ENCODE measurements around the gene CCDC86. TPM values are rescaled to one million over a fixed set of nuclear protein-coding genes. Genes with fewer than 3 reads are reported as not detected.

Gene CCDC86
- total and polyA plus RNA-seq, 9 of the 15 experiments (the other 6 are each of a cell fraction or from before 2014, with no cell fraction given) = 4.6 to 102 (median 25.2) TPM

DNA sequence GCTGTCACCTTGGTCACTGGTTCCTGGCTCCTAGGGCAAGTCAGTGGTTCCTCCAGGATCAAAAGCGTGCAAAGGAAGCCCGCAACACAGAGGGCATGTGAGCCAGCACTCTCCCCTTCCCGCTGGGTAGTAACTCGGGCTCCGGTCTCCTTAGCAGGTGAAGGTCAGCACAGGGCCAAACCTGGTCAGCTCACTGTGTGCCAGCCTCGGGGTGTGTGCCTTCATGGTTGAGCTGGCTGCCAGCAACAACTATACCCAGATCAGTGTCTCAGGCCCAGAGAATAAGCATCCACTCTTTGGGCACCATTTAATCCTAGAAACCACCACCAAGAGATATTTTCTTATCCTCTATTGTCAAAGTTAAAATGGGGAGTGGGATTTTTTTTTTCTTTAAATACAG lies 16.1 kb upstream of the CCDC86 start (continued):
- TF ChIP-seq ZNF146 (CRISPR knock-in tag; IDR thresholded peaks at IDR 0.05; ENCODE audit: unreplicated experiment) = no peak
- TF ChIP-seq TCF7L2 (IDR thresholded peaks at IDR 0.05; ENCODE audit: low read depth, low read length) = no peak
- TF ChIP-seq, protein P1, sequence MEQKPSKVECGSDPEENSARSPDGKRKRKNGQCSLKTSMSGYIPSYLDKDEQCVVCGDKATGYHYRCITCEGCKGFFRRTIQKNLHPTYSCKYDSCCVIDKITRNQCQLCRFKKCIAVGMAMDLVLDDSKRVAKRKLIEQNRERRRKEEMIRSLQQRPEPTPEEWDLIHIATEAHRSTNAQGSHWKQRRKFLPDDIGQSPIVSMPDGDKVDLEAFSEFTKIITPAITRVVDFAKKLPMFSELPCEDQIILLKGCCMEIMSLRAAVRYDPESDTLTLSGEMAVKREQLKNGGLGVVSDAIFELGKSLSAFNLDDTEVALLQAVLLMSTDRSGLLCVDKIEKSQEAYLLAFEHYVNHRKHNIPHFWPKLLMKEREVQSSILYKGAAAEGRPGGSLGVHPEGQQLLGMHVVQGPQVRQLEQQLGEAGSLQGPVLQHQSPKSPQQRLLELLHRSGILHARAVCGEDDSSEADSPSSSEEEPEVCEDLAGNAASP (IDR thresholded peaks at IDR 0.05) = no peak

- no peak overlapping the region for H3K27ac ChIP-seq (ENCODE audit: extremely low read depth, low read depth, low read length)
- no peak overlapping the region for H3K4me2 ChIP-seq (ENCODE audit: insufficient read depth, low read length)
- no TSS peak for BruUV-seq (replicated peaks)
- H3K27me3 ChIP-seq (ENCODE audit: control insufficient read depth in 2 of 2, insufficient read depth in 2 of 2, low read length in 2 of 2) = peaks cover 12 to 43% of the 10 kb centered on the region in 2 experiments; a peak in 4 of 5 replicates
- peaks cover 0 to 2% of the 10 kb centered on the region in 2 experiments; a peak in 2 of 5 replicates for H3K4me1 ChIP-seq (replicated peaks in 1 of 2; ENCODE audit: control insufficient read depth in 2 of 2, insufficient read depth in 2 of 2, low read length in 2 of 2)
- no peaks in the 10 kb centered on the region for H3K9me1 ChIP-seq (ENCODE audit: control insufficient read depth, insufficient read depth, low read length)
- ChIA-PET CTCF (ENCODE audit: low intra/inter-chr PET ratio) (interaction anchor here (0.6 to 4.4 kb wide), 8 partner anchors 57 to 552 kb away, joined by 4 to 59 read pairs (median 7); no protein-coding TSS in a partner anchor), POLR2A (interaction anchor here (0.6 to 1.3 kb wide), 5 partner anchors 28 to 75 kb away, joined by 3 to 5 read pairs (median 3); no protein-coding TSS in a partner anchor)
- WGBS (ENCODE audit: insufficient coverage, low coverage, missing lambda C conversion rate) = 27% methylated on average over 10 of the region's 10 CpGs
- no peaks in the 10 kb centered on the region for H3K79me2 ChIP-seq (ENCODE audit: control insufficient read depth, insufficient read depth, low read length)
- peak; percentile 52 for ATAC-seq
- DNase-seq (ENCODE audit: extremely low read depth in 1 of 4, low spot score in 3 of 4) = no peak
- no peaks in the 10 kb centered on the region for H3K36me3 ChIP-seq (ENCODE audit: control insufficient read depth, insufficient read depth, low read length)
- peak overlapping the region; percentile 20; the same call in 1 of the 2 replicates for H2AFZ ChIP-seq (ENCODE audit: low read depth, low read length)
- no peaks in the 10 kb centered on the region for H3K9me3 ChIP-seq (replicated peaks; ENCODE audit: control insufficient read depth, insufficient read depth, low read depth, low read length)
- no peak for FAIRE-seq
- H4K20me1 ChIP-seq (replicated peaks; ENCODE audit: control insufficient read depth, insufficient read depth, low read length) = peaks cover 10% of the 10 kb centered on the region; the same call in 1 of the 2 replicates
- in situ Hi-C loops (cut with MboI) (no loop called here), intact Hi-C loops (cut with micrococcal nuclease) (loop anchor here (1.0 to 5.0 kb wide), 6 partner anchors 56 to 356 kb away; no protein-coding TSS in a partner anchor)
- no peak overlapping the region for H3K4me3 ChIP-seq
- no peak overlapping the region for H3K9ac ChIP-seq (ENCODE audit: insufficient read depth in 1 of 2, low read depth in 2 of 2, low read length in 2 of 2)
- peak; percentile 10; the same call in 1 of the 2 replicates for TF ChIP-seq RAD51 (IDR thresholded peaks at IDR 0.05; ENCODE audit: borderline replicate concordance, low read depth)
- 0 out of 4 replicates have a peak, but pooled peaks of 1 of the 2 experiments have one; percentile 24 for TF ChIP-seq MAZ (CRISPR knock-in tag; conservative IDR thresholded peaks at IDR 0.05 in 1 of 2, IDR thresholded peaks at IDR 0.05 in 1 of 2)
- TF ChIP-seq, protein P2, sequence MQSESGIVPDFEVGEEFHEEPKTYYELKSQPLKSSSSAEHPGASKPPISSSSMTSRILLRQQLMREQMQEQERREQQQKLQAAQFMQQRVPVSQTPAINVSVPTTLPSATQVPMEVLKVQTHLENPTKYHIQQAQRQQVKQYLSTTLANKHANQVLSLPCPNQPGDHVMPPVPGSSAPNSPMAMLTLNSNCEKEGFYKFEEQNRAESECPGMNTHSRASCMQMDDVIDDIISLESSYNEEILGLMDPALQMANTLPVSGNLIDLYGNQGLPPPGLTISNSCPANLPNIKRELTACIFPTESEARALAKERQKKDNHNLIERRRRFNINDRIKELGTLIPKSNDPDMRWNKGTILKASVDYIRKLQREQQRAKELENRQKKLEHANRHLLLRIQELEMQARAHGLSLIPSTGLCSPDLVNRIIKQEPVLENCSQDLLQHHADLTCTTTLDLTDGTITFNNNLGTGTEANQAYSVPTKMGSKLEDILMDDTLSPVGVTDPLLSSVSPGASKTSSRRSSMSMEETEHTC (IDR thresholded peaks at IDR 0.05) = no peak
- TF ChIP-seq ZNF431 (CRISPR knock-in tag; IDR thresholded peaks at IDR 0.05) = 0 out of 2 replicates have a peak, but pooled peaks have one; percentile 43
- no peak for TF ChIP-seq PYGO2 (tag; IDR thresholded peaks at IDR 0.05)
- TF ChIP-seq, protein P3, sequence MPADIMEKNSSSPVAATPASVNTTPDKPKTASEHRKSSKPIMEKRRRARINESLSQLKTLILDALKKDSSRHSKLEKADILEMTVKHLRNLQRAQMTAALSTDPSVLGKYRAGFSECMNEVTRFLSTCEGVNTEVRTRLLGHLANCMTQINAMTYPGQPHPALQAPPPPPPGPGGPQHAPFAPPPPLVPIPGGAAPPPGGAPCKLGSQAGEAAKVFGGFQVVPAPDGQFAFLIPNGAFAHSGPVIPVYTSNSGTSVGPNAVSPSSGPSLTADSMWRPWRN (IDR thresholded peaks at IDR 0.05; ENCODE audit: low read depth) = no peak
- peak; percentile 52 for TF ChIP-seq ZFP36 (IDR thresholded peaks at IDR 0.05; ENCODE audit: low read depth, low read length, partially characterized antibody)
- TF ChIP-seq TFE3 (CRISPR knock-in tag; IDR thresholded peaks at IDR 0.05) = peak; percentile 47
- TF ChIP-seq SPI1 (IDR thresholded peaks at IDR 0.05; ENCODE audit: borderline replicate concordance, low read depth, low read length) = 0 out of 2 replicates have a peak, but pooled peaks have one; percentile 10
Observed at GRCh38 chr11:60830478-60831142, 11.3 kb upstream of the CCDC86 start.
